ENCODE data around the gene APMAP. TPM values are rescaled to one million over a fixed set of nuclear protein-coding genes. Genes with fewer than 3 reads are reported as not detected.

APMAP gene
- total RNA-seq, 1 donor from 2014 or later = 71.7 TPM

DNA sequence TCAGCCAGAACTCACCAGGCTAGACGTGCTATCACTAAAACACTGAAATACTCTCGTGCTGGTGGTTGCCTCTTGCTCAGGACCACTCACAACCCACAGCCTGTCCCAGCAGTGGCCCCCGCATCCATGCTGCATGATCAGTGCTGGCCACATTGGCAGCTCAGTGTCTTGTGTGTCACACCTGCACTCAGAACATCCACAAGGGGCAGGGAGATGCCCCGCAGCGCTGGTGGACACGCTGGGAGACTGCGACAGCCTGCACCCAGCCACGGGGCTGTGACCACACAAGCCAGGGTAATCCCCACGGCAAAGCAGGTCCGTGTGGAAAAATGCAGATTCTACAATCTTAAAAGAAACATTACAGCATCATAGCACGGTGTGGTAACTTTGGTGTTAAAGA is 23.9 kb upstream of the APMAP start:
- H3K4me1 Mint-ChIP-seq = no peaks in the 10 kb centered on the region

DNA sequence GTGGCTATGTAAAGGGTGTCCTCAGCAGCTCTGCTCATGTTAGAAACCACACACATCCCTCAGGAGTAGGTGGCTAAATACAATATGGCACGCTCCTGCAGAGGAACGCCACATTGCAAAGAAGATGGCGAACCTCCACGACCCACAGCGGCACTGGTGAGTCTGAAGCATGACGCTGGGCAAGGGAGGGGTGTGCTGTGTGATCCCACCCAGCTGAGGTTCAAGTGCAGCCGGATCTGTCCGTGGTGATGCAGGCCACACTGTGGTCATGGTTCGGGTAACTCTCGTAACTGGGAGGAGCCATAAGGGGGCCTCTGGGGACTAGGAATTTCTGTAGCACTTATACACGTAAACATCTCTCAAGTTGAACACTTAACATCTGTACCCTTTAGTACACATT is 23.4 kb upstream of the APMAP start:
- Mint-ChIP-seq H3K4me1 (no peaks in the 10 kb centered on the region), H3K36me3 (no peaks in the 10 kb centered on the region), H3K9me3 (no peaks in the 10 kb centered on the region), H3K27ac (no peak overlapping the region), H3K4me3 (no peak overlapping the region), H3K27me3 (ENCODE audit: insufficient read depth, low read depth) (peaks cover 8% of the 10 kb centered on the region)
- Histone ChIP-seq H3K4me1 (no peaks in the 10 kb centered on the region), H3K27ac (no peak overlapping the region), H3F3A (ENCODE audit: low read depth) (no peaks in the 10 kb centered on the region), H3K79me2 (ENCODE audit: low read depth) (no peaks in the 10 kb centered on the region), H4K20me1 (ENCODE audit: low read depth) (no peaks in the 10 kb centered on the region), H3K9ac (no peak overlapping the region), H2AFZ (replicated peaks) (no peak overlapping the region), H3K4me2 (no peak overlapping the region), H3K4me3 (no peak overlapping the region), H3K27me3 (no peaks in the 10 kb centered on the region), H3K9me3 (ENCODE audit: low read depth) (no peaks in the 10 kb centered on the region), H3K36me3 (no peaks in the 10 kb centered on the region)
- TF ChIP-seq, protein P1, sequence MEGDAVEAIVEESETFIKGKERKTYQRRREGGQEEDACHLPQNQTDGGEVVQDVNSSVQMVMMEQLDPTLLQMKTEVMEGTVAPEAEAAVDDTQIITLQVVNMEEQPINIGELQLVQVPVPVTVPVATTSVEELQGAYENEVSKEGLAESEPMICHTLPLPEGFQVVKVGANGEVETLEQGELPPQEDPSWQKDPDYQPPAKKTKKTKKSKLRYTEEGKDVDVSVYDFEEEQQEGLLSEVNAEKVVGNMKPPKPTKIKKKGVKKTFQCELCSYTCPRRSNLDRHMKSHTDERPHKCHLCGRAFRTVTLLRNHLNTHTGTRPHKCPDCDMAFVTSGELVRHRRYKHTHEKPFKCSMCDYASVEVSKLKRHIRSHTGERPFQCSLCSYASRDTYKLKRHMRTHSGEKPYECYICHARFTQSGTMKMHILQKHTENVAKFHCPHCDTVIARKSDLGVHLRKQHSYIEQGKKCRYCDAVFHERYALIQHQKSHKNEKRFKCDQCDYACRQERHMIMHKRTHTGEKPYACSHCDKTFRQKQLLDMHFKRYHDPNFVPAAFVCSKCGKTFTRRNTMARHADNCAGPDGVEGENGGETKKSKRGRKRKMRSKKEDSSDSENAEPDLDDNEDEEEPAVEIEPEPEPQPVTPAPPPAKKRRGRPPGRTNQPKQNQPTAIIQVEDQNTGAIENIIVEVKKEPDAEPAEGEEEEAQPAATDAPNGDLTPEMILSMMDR (IDR thresholded peaks at IDR 0.05) = no peak
- TF ChIP-seq EZH2 (IDR thresholded peaks at IDR 0.05) (no peak), EZH2phosphoT487 (IDR thresholded peaks at IDR 0.05) (no peak)
- DNase-seq (ENCODE audit: low spot score) = no peak

More for the DNA sequence above, 23.9 kb upstream of the APMAP start:
- H2AFZ ChIP-seq (replicated peaks) = no peak overlapping the region
- H3K9me3 Mint-ChIP-seq = no peaks in the 10 kb centered on the region
- H3K27ac Mint-ChIP-seq = no peak overlapping the region
- H3K27ac ChIP-seq = no peak overlapping the region
- no peaks in the 10 kb centered on the region for H3K4me1 ChIP-seq
- no peaks in the 10 kb centered on the region for H3K36me3 ChIP-seq
- no peak for TF ChIP-seq EZH2 (IDR thresholded peaks at IDR 0.05)
- TF ChIP-seq, protein P1 (IDR thresholded peaks at IDR 0.05) = no peak
- no peak for TF ChIP-seq EZH2phosphoT487 (IDR thresholded peaks at IDR 0.05)
- no peaks in the 10 kb centered on the region for H3K36me3 Mint-ChIP-seq
- H3K79me2 ChIP-seq (ENCODE audit: low read depth) = no peaks in the 10 kb centered on the region
- H3K4me3 Mint-ChIP-seq = no peak overlapping the region
- no peaks in the 10 kb centered on the region for H4K20me1 ChIP-seq (ENCODE audit: low read depth)
- H3K9ac ChIP-seq = no peak overlapping the region
- H3K4me3 ChIP-seq = no peak overlapping the region
- H3K27me3 ChIP-seq = no peaks in the 10 kb centered on the region
- H3K9me3 ChIP-seq (ENCODE audit: low read depth) = no peaks in the 10 kb centered on the region
- DNase-seq (ENCODE audit: low spot score) = no peak
- no peak overlapping the region for H3K4me2 ChIP-seq
- peaks cover 11% of the 10 kb centered on the region for H3K27me3 Mint-ChIP-seq (ENCODE audit: insufficient read depth, low read depth)
- no peaks in the 10 kb centered on the region for H3F3A ChIP-seq (ENCODE audit: low read depth)

DNA sequence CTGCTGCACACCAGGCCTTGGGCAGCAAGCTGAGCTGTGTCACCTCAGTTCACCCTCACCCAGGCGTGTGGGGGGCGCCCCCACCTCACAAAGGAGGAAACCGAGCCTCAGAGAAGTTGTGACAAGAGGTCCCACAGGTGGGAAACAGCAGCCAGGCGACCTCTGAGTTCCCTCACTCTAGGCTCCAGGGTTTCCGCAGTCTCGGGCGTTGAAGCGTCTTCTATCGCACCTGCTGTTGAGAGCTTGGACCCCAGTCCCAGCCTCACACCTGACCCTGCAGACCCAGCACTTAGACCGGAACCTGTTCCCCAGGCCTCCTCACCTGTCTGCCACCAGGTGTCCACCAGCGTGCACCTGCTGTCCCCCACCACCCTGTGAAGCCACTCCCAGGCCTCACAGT is 22.3 kb upstream of the APMAP start:
- Mint-ChIP-seq H3K27ac (no peak overlapping the region), H3K27me3 (ENCODE audit: insufficient read depth, low read depth) (peaks cover 8% of the 10 kb centered on the region), H3K4me1 (no peaks in the 10 kb centered on the region), H3K4me3 (no peak overlapping the region), H3K36me3 (no peaks in the 10 kb centered on the region), H3K9me3 (no peaks in the 10 kb centered on the region)
- TF ChIP-seq EZH2phosphoT487 (IDR thresholded peaks at IDR 0.05) = no peak
- no peak for TF ChIP-seq EZH2 (IDR thresholded peaks at IDR 0.05)
- TF ChIP-seq, protein P1 (IDR thresholded peaks at IDR 0.05) = no peak
- Histone ChIP-seq H3K4me2 (no peak overlapping the region), H2AFZ (replicated peaks) (no peak overlapping the region), H3K79me2 (ENCODE audit: low read depth) (no peaks in the 10 kb centered on the region), H3K27me3 (no peaks in the 10 kb centered on the region), H3K9me3 (ENCODE audit: low read depth) (no peaks in the 10 kb centered on the region), H3K36me3 (no peaks in the 10 kb centered on the region), H3K4me1 (no peaks in the 10 kb centered on the region), H3K27ac (no peak overlapping the region), H3K4me3 (no peak overlapping the region), H3F3A (ENCODE audit: low read depth) (no peaks in the 10 kb centered on the region), H4K20me1 (ENCODE audit: low read depth) (no peaks in the 10 kb centered on the region), H3K9ac (no peak overlapping the region)
- no peak for DNase-seq (ENCODE audit: low spot score)

Data from neural progenitor cell (in vitro differentiated cells).